Suprapubic skin (tissue), 3 donors: ENCODE measurements around the gene GSTK1.

ENCODE experiments used
- CTCF ChIP-seq, 2 donors: fragments of 200-600 bp in 1 of 2; fragments of 450-650 bp in 1 of 2; sonication (generic) in 1 of 2; IDR thresholded peaks; one replicate each; pipeline ENCODE4 v1.5.1; 2016 to 2019; ENCODE audit warnings: antibody characterized with exemption in 2 of 2, mild to moderate bottlenecking in 1 of 2, moderate library complexity in 1 of 2
- POLR2A ChIP-seq, 2 donors: fragments of 450-650 bp; IDR thresholded peaks; one replicate each; pipeline ENCODE4 v1.6.1; 2017; ENCODE audit warnings: antibody characterized with exemption in 2 of 2, mild to moderate bottlenecking in 2 of 2, moderate library complexity in 2 of 2

GRCh38 chr7:143314127-143314526, 50.9 kb downstream of the GSTK1 start:
- TF ChIP-seq POLR2A (IDR thresholded peaks at IDR 0.05) (no peak), CTCF (IDR thresholded peaks at IDR 0.05) (no peak)
